B cell (primary cell): ENCODE data around the gene RBFA.

ENCODE experiments used
- CTCF ChIP-seq: fragments of 200-600 bp; IDR thresholded peaks from one replicate; pipeline ENCODE4 v1.8.0; 2022; ENCODE audit warnings: antibody characterized with exemption, mild to moderate bottlenecking
- EZH2 ChIP-seq: IDR thresholded peaks from 2 replicates; pipeline ENCODE4 v1.6.1; 2012; ENCODE audit warnings: borderline replicate concordance, low read depth, mild to moderate bottlenecking, moderate library complexity, low read length; ENCODE audit not compliant: insufficient read depth, poor library complexity, severe bottlenecking

GRCh38 chr18:80002468-80002867, 31.8 kb upstream of the RBFA start:
- TF ChIP-seq CTCF, result no peak
- TF ChIP-seq EZH2, result no peak
